Nephron progenitor cell (in vitro differentiated cells): ENCODE measurements around the gene STEAP1B.

Experiments used
- DNase-seq: peaks from one replicate; pipeline ENCODE4 v3.0.0; 2021
- H3K27ac Mint-ChIP-seq: 2 replicates; pipeline ENCODE4 v1.8.0; 2021; ENCODE audit warnings: mild to moderate bottlenecking, moderate library complexity, mixed read lengths
- H3K27me3 Mint-ChIP-seq: 2 replicates; pipeline ENCODE4 v1.8.0; 2021; ENCODE audit warnings: mild to moderate bottlenecking, low read depth, mixed read lengths; ENCODE audit not compliant: poor library complexity
- H3K36me3 Mint-ChIP-seq: 2 replicates; pipeline ENCODE4 v1.8.0; 2021; ENCODE audit warnings: low read depth, mixed read lengths
- H3K4me1 Mint-ChIP-seq: 2 replicates; pipeline ENCODE4 v1.8.0; 2021; ENCODE audit warnings: mixed read lengths
- H3K4me3 Mint-ChIP-seq: 2 replicates; pipeline ENCODE4 v1.8.0; 2021; ENCODE audit warnings: mild to moderate bottlenecking, moderate library complexity, mixed read lengths
- H3K9me3 Mint-ChIP-seq: 2 replicates; pipeline ENCODE4 v1.8.0; 2021; ENCODE audit warnings: mild to moderate bottlenecking, moderate library complexity, mixed read lengths
- CTCF ChIP-seq: fragments of 200-600 bp; sonication (generic); IDR thresholded peaks from 2 replicates; pipeline ENCODE4 v1.5.0; 2021; ENCODE audit warnings: antibody characterized with exemption

The STEAP1B gene

GRCh38 chr7:22481726-22482125, 18.3 kb downstream of the STEAP1B start:
- Mint-ChIP-seq H3K27me3 (peaks cover 13% of the 10 kb centered on the region), H3K4me1 (peaks cover 22% of the 10 kb centered on the region), H3K4me3 (no peak overlapping the region), H3K9me3 (peaks cover 32% of the 10 kb centered on the region), H3K36me3 (peaks cover 13% of the 10 kb centered on the region), H3K27ac (no peak overlapping the region)
- TF ChIP-seq CTCF, result no peak
- DNase-seq, result no peak

GRCh38 chr7:22480523-22481075, 19.4 kb downstream of the STEAP1B start:
- no peak for DNase-seq
- no peak for TF ChIP-seq CTCF
- Mint-ChIP-seq H3K9me3 (peaks cover 32% of the 10 kb centered on the region), H3K27ac (no peak overlapping the region), H3K4me3 (no peak overlapping the region), H3K4me1 (peaks cover 16% of the 10 kb centered on the region), H3K36me3 (peaks cover 13% of the 10 kb centered on the region), H3K27me3 (peaks cover 11% of the 10 kb centered on the region)

GRCh38 chr7:22477876-22478450, 22.0 kb downstream of the STEAP1B start:
- no peak for TF ChIP-seq CTCF
- H3K4me3 Mint-ChIP-seq, result no peak overlapping the region
- peaks cover 16% of the 10 kb centered on the region for H3K27me3 Mint-ChIP-seq
- H3K4me1 Mint-ChIP-seq, result peaks cover 16% of the 10 kb centered on the region
- H3K36me3 Mint-ChIP-seq, result no peaks in the 10 kb centered on the region
- H3K9me3 Mint-ChIP-seq, result peaks cover 7% of the 10 kb centered on the region
- DNase-seq, result no peak
- H3K27ac Mint-ChIP-seq, result no peak overlapping the region

GRCh38 chr7:22477262-22477661, 22.7 kb downstream of the STEAP1B start:
- Mint-ChIP-seq H3K9me3 (peaks cover 6% of the 10 kb centered on the region), H3K27me3 (peaks cover 20% of the 10 kb centered on the region), H3K4me1 (peaks cover 9% of the 10 kb centered on the region), H3K27ac (no peak overlapping the region), H3K4me3 (no peak overlapping the region), H3K36me3 (no peaks in the 10 kb centered on the region)
- DNase-seq, result no peak
- TF ChIP-seq CTCF, result no peak

- no peak for TF ChIP-seq CTCF
- DNase-seq, result no peak
- no peaks in the 10 kb centered on the region for H3K36me3 Mint-ChIP-seq
- no peak overlapping the region for H3K4me3 Mint-ChIP-seq
- peaks cover 6% of the 10 kb centered on the region for H3K9me3 Mint-ChIP-seq
- H3K4me1 Mint-ChIP-seq, result peaks cover 4% of the 10 kb centered on the region
- H3K27me3 Mint-ChIP-seq, result peaks cover 20% of the 10 kb centered on the region
- H3K27ac Mint-ChIP-seq, result no peak overlapping the region
These were observed 23.2 kb downstream of the STEAP1B start for GRCh38 chr7:22476824-22477223.

- Mint-ChIP-seq H3K27ac (no peak overlapping the region), H3K36me3 (no peaks in the 10 kb centered on the region), H3K27me3 (peaks cover 20% of the 10 kb centered on the region), H3K4me3 (no peak overlapping the region), H3K9me3 (peaks cover 11% of the 10 kb centered on the region), H3K4me1 (no peaks in the 10 kb centered on the region)
- TF ChIP-seq CTCF, result no peak
- no peak for DNase-seq
These were observed 25.3 kb downstream of the STEAP1B start for GRCh38 chr7:22474645-22475044.
